Measurements from ENCODE around the gene SCUBE3.

The SCUBE3 gene

DNA sequence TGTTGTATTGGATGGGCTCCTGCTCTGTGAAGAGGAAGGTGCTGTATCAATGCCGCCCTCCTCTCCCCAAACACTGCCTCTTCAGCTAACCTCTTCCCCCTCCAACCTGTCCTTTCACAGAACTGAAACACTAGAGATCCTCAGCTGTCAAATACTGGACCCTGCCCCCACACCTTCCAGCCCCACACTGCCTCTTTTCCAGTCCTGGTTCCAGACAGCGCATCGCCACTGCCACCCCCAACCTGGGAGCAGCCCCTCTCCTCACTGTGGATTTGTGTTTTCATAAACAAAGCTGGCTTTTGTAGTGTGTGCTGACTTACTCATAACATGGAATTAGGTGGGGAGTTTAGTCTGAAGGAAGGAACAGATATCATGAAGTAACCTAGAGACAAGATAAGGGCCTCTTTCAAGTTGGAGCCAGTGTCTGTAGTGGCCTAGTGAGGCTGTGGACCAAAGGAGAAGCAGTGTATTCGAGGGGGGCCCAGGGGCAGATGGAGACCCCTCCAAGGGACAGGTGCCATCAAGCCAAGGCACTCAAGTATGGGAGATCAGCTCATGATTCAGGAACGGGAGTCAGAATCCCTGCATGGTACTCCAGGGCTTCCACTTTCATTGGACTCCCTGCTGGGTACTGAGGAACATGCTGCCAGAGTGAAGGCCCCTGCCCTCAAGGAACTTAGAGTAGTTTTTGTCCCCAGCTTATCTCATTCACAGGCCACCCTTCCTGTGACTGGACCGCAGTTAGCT, 2.1 kb downstream of the SCUBE3 start:
- DNase-seq (ENCODE audit: low read depth), result no peak
- H3K4me3 ChIP-seq (ENCODE audit: low read length), result no peak overlapping the region

GRCh38 chr6:35216412-35216732, 2.6 kb downstream of the SCUBE3 start:
- DNase-seq (ENCODE audit: low read depth), result no peak
- TF ChIP-seq, protein P1, sequence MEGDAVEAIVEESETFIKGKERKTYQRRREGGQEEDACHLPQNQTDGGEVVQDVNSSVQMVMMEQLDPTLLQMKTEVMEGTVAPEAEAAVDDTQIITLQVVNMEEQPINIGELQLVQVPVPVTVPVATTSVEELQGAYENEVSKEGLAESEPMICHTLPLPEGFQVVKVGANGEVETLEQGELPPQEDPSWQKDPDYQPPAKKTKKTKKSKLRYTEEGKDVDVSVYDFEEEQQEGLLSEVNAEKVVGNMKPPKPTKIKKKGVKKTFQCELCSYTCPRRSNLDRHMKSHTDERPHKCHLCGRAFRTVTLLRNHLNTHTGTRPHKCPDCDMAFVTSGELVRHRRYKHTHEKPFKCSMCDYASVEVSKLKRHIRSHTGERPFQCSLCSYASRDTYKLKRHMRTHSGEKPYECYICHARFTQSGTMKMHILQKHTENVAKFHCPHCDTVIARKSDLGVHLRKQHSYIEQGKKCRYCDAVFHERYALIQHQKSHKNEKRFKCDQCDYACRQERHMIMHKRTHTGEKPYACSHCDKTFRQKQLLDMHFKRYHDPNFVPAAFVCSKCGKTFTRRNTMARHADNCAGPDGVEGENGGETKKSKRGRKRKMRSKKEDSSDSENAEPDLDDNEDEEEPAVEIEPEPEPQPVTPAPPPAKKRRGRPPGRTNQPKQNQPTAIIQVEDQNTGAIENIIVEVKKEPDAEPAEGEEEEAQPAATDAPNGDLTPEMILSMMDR (IDR thresholded peaks at IDR 0.05; ENCODE audit: insufficient read depth, low read depth, low read length, missing control alignments), result no peak
- no peak overlapping the region for H3K4me3 ChIP-seq (ENCODE audit: low read length)

More for the DNA sequence above, 2.1 kb downstream of the SCUBE3 start:
- TF ChIP-seq, protein P1 (IDR thresholded peaks at IDR 0.05; ENCODE audit: insufficient read depth, low read depth, low read length, missing control alignments), result no peak

- TF ChIP-seq, protein P1 (IDR thresholded peaks at IDR 0.05; ENCODE audit: insufficient read depth, low read depth, low read length, missing control alignments), result no peak
- DNase-seq (ENCODE audit: low read depth), result no peak
- H3K4me3 ChIP-seq (ENCODE audit: low read length), result no peak overlapping the region
These were observed 3.4 kb downstream of the SCUBE3 start for GRCh38 chr6:35216851-35217811.

- TF ChIP-seq, protein P1 (IDR thresholded peaks at IDR 0.05; ENCODE audit: insufficient read depth, low read depth, low read length, missing control alignments), result no peak
- peak; percentile 46 for DNase-seq (ENCODE audit: low read depth)
- H3K4me3 ChIP-seq (ENCODE audit: low read length), result no peak overlapping the region
These were observed 4.3 kb downstream of the SCUBE3 start for GRCh38 chr6:35218021-35218420.

DNA sequence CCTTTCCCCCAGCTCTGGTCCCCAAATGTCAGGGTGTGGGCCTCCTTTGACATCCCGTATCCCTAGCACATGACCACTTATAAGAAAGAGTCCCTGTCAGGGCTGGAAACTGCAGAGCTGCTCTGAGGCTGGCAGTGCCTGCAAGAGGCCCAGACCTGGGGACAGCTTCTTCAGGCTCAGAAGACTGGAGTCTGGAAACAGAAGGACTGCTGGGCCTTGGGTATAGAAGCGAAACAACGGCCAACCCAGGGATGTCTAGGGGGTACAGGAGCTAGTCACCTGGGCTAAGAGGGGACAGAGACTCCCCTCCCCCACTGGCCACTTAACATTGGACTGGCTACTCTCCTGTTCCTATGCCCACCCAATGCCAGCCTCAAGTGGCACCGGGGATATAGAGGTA, 4.7 kb downstream of the SCUBE3 start:
- DNase-seq (ENCODE audit: low read depth), result no peak
- H3K4me3 ChIP-seq (ENCODE audit: low read length), result no peak overlapping the region
- TF ChIP-seq, protein P1 (IDR thresholded peaks at IDR 0.05; ENCODE audit: insufficient read depth, low read depth, low read length, missing control alignments), result no peak

DNA sequence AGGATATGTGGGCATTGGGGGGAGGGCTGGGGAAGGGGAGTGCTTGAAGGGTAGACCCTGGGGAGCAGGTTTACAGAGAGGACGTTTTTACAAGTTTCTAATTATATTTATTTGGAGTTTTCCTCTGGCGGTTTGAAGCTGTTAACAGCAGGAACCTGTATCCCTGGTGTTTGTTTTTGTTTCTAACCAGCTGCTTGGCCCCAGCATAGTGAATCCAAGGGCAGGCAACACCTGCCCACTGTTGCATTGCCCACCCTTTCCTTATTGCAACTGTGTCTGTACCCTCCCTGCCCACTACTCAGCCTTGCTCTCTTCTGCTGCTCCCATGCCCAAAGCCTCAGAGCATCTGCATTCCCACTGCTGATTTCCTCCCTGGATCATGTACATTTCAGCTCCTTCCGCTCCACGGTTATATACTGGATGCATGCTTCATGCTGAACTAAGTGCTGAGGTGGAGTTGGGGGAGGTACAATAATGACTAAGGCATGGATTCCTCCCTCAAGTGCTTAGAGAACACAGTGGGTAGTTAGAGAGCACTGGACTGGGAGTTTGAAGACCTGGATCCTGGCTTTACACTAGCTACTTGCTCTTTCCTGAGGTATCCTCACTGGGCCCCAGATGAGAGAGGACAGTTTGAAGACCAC, 6.0 kb downstream of the SCUBE3 start:
- H3K4me3 ChIP-seq (ENCODE audit: low read length), result no peak overlapping the region
- no peak for DNase-seq (ENCODE audit: low read depth)
- TF ChIP-seq, protein P1 (IDR thresholded peaks at IDR 0.05; ENCODE audit: insufficient read depth, low read depth, low read length, missing control alignments), result no peak
